DND-41 (cell line): ENCODE measurements around the gene TIAL1.
A peak's percentile ranks its signal among the peaks of the same experiment; 100 is the strongest.

Experiments used
- ATAC-seq: fragments of 200-7000 bp; cut with Tn5 transposase; 3 replicates; pipeline ENCODE4 v1.9.1; 2021; ENCODE audit warnings: low read depth; ENCODE audit not compliant: insufficient read depth
- DNase-seq: peaks from one replicate; pipeline ENCODE4 v3.0.0-alpha.2; 2020
- H2AFZ ChIP-seq: 2 replicates; pipeline ENCODE4 v1.6.0; 2012; ENCODE audit warnings: low read depth, low read length
- H3K27ac ChIP-seq: 2 replicates; pipeline ENCODE4 v1.5.1; 2012; ENCODE audit warnings: low read length, inconsistent platforms
- H3K27me3 ChIP-seq: fragments of 200-600 bp; sonication (generic); 2 replicates; pipeline ENCODE4 v1.6.0; 2012; ENCODE audit warnings: low read length, mild to moderate bottlenecking, inconsistent platforms; ENCODE audit not compliant: insufficient read depth, poor library complexity
- H3K36me3 ChIP-seq: 2 replicates; pipeline ENCODE4 v1.5.1; 2012; ENCODE audit warnings: low read length, inconsistent platforms; ENCODE audit not compliant: insufficient read depth
- H3K4me1 ChIP-seq: 2 replicates; pipeline ENCODE4 v1.5.1; 2012; ENCODE audit warnings: mild to moderate bottlenecking, low read length; ENCODE audit not compliant: insufficient read depth
- H3K4me2 ChIP-seq: 2 replicates; pipeline ENCODE4 v1.6.0; 2012; ENCODE audit warnings: mild to moderate bottlenecking, moderate library complexity, low read length, inconsistent platforms; ENCODE audit not compliant: insufficient read depth
- H3K4me3 ChIP-seq, 2 experiments: fragments of 200-600 bp in 1 of 2; shearing (Covaris generic) in 1 of 2; 2 replicates each; pipeline ENCODE4 v1.5.1; 2012 to 2016; ENCODE audit warnings: inconsistent platforms in 2 of 2, low read length in 2 of 2, mild to moderate bottlenecking in 2 of 2, low read depth in 1 of 2, moderate library complexity in 1 of 2
- H3K79me2 ChIP-seq: 2 replicates; pipeline ENCODE4 v1.6.0; 2012; ENCODE audit warnings: low read length, inconsistent platforms; ENCODE audit not compliant: insufficient read depth
- H3K9ac ChIP-seq: 2 replicates; pipeline ENCODE4 v1.6.0; 2012; ENCODE audit warnings: low read depth, mild to moderate bottlenecking, inconsistent platforms, low read length, moderate library complexity
- H3K9me3 ChIP-seq: 2 replicates; pipeline ENCODE4 v1.5.1; 2012; ENCODE audit warnings: low read length, moderate library complexity, mild to moderate bottlenecking, inconsistent platforms; ENCODE audit not compliant: insufficient read depth, severe bottlenecking
- H4K20me1 ChIP-seq: 2 replicates; pipeline ENCODE4 v1.6.0; 2012; ENCODE audit warnings: low read length; ENCODE audit not compliant: insufficient read depth
- EZH2 ChIP-seq: IDR thresholded peaks from 3 replicates; pipeline ENCODE4 v1.6.1; 2012; ENCODE audit warnings: borderline replicate concordance, low read depth, mild to moderate bottlenecking, moderate library complexity, low read length, inconsistent platforms; ENCODE audit not compliant: severe bottlenecking
- TF ChIP-seq, protein P1 (sequence below): IDR thresholded peaks from 2 replicates; pipeline ENCODE4 v1.5.1; 2012; ENCODE audit warnings: borderline replicate concordance, low read length, moderate library complexity, mild to moderate bottlenecking; ENCODE audit not compliant: poor library complexity, severe bottlenecking; ENCODE audit errors: extremely low read depth

TIAL1 gene

DNA sequence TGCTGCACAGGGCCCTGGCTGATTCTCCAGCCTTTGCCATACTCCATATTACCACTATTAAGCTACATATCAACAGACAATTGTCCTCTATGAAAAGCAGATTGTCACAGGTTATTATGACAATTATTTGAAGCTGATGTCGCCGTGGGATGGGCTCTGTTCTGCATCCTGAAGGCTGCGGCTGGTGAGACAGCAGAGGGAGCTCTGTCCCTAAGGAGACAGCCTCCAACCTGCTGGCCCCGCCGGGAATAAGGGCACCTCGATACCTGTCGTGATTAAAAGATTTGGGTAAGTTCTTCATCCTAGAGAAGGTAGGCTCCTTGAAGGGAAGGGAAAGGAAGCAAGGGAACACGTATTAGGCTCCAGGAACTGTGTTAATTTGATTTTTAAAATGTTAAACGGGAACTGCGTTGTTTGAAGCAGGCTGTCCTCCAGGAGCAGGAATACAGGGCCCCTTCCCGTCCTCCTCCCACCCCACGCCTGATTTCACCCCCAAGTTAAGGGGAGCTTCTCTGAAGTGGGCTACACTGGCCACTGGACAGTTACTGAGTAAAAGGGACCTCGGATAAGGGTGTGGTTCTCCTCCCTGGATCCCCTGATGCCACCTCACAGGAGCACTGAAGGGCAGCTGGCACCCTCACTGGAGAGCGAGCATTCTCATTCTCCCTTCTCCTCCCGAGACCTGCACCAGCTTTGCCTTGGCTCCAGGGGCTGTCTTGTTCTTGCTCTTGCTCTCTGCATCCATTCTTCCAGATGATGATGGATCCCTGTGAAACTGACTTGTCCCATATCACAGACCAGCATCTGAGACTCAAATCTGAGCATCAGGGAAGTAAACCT lies 11.8 kb upstream of the TIAL1 start:
- Histone ChIP-seq H2AFZ (no peak overlapping the region), H3K4me3 (no peak overlapping the region), H4K20me1 (no peaks in the 10 kb centered on the region), H3K9me3 (peaks cover 7% of the 10 kb centered on the region), H3K9ac (no peak overlapping the region), H3K27ac (no peak overlapping the region), H3K27me3 (no peaks in the 10 kb centered on the region), H3K36me3 (no peaks in the 10 kb centered on the region), H3K79me2 (no peaks in the 10 kb centered on the region), H3K4me1 (no peaks in the 10 kb centered on the region), H3K4me2 (no peak overlapping the region)
- no peak for TF ChIP-seq EZH2
- TF ChIP-seq, protein P1, sequence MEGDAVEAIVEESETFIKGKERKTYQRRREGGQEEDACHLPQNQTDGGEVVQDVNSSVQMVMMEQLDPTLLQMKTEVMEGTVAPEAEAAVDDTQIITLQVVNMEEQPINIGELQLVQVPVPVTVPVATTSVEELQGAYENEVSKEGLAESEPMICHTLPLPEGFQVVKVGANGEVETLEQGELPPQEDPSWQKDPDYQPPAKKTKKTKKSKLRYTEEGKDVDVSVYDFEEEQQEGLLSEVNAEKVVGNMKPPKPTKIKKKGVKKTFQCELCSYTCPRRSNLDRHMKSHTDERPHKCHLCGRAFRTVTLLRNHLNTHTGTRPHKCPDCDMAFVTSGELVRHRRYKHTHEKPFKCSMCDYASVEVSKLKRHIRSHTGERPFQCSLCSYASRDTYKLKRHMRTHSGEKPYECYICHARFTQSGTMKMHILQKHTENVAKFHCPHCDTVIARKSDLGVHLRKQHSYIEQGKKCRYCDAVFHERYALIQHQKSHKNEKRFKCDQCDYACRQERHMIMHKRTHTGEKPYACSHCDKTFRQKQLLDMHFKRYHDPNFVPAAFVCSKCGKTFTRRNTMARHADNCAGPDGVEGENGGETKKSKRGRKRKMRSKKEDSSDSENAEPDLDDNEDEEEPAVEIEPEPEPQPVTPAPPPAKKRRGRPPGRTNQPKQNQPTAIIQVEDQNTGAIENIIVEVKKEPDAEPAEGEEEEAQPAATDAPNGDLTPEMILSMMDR: peak; percentile 51
- ATAC-seq (no peak; the same call in 2 of the 3 replicates), DNase-seq (no peak)

DNA sequence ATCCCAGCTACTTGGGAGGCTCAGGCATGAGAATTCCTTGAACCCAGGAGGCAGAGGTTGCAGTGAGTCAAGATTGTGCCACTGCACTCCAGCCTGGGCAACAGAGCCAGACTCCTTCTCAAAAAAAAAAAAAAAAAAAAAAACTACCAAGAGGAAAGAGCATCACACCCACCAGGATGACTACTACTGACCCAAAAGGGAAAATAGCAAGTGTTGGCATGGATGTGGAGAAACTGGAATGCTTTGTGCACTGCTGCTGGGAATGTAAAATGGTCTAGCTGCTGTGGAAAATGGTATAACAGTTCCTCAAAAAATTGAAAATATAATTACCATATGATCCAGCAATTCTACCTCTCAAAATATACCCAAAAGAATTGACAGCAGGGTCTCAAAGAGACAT lies 7.7 kb upstream of the TIAL1 start:
- H3K27ac ChIP-seq: no peak overlapping the region
- H3K4me1 ChIP-seq: no peaks in the 10 kb centered on the region
- ATAC-seq (no peak), DNase-seq (no peak)
- H4K20me1 ChIP-seq: no peaks in the 10 kb centered on the region
- no peaks in the 10 kb centered on the region for H3K9me3 ChIP-seq
- TF ChIP-seq, protein P1: no peak
- no peak for TF ChIP-seq EZH2
- no peaks in the 10 kb centered on the region for H3K36me3 ChIP-seq
- no peak overlapping the region for H3K4me2 ChIP-seq
- H3K27me3 ChIP-seq: no peaks in the 10 kb centered on the region
- no peak overlapping the region for H2AFZ ChIP-seq
- no peak overlapping the region for H3K9ac ChIP-seq
- H3K79me2 ChIP-seq: no peaks in the 10 kb centered on the region
- H3K4me3 ChIP-seq: no peak overlapping the region

DNA sequence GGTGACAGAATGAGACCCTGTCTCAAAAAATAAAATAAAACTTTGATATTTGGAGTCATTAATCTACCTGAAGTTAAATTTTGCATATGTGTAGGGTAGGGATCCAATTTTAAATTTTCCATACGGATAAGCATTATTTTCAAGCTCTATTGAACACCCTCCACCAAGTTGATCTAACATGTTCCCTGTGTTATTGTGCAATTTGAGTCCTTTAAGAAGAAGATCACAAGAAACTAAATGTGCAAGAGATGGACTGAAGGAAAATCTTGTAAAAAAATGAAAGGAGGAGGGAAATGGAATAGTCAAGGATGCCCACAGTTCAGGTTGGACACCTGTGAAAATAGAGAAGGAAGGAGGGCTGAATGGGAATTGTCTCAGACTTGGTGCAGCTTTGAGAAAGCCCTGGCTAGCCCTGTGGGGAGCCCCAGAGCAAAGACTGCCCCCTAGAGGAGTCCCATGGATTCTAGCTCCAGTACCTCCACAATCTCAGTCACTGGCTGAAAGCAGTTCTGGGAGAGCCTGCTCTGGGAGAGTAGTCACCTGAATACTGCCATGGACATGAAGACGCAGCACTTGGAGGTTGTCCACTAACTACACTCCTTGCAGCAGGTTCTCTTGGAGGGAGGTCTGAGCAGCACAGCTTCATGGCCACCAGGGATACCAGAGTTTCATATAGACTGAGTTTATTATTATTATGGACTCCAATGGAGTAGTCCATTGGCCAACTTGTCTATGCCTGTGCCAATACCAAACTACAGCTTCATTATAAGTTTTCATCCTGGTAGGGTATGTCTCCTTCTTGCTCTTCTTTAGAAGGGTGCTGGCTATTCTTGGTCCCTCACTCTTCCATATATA lies 5.7 kb upstream of the TIAL1 start:
- peak; percentile 84 for ATAC-seq
- TF ChIP-seq, protein P1: peak; percentile 64
- no peak for TF ChIP-seq EZH2

More for the DNA sequence above, 5.7 kb upstream of the TIAL1 start:
- no peaks in the 10 kb centered on the region for H3K36me3 ChIP-seq
- H4K20me1 ChIP-seq: no peaks in the 10 kb centered on the region
- H3K79me2 ChIP-seq: peaks cover 6% of the 10 kb centered on the region
- H3K4me2 ChIP-seq: no peak overlapping the region
- no peaks in the 10 kb centered on the region for H3K9me3 ChIP-seq
- peak; percentile 43 for DNase-seq
- no peak overlapping the region for H2AFZ ChIP-seq
- peaks cover 8% of the 10 kb centered on the region for H3K4me1 ChIP-seq
- no peaks in the 10 kb centered on the region for H3K27me3 ChIP-seq
- no peak overlapping the region for H3K9ac ChIP-seq
- H3K27ac ChIP-seq: no peak overlapping the region
- H3K4me3 ChIP-seq: no peak overlapping the region
